ENCODE measurements around the gene SDCCAG8. TPM values are rescaled to one million over a fixed set of nuclear protein-coding genes. Genes with fewer than 3 reads are reported as not detected.

Gene SDCCAG8
- total RNA-seq, 2 donors from 2014 or later: 29.0 to 34.5 TPM

- H3K4me3 ChIP-seq: no peak overlapping the region
- no peaks in the 10 kb centered on the region for H3K9me3 ChIP-seq
- H3K4me1 ChIP-seq: no peaks in the 10 kb centered on the region
- no peaks in the 10 kb centered on the region for H3K27me3 ChIP-seq
- no peak for DNase-seq (ENCODE audit: low spot score)
- H3K36me3 ChIP-seq: peaks cover 18% of the 10 kb centered on the region
- TF ChIP-seq, protein P1, sequence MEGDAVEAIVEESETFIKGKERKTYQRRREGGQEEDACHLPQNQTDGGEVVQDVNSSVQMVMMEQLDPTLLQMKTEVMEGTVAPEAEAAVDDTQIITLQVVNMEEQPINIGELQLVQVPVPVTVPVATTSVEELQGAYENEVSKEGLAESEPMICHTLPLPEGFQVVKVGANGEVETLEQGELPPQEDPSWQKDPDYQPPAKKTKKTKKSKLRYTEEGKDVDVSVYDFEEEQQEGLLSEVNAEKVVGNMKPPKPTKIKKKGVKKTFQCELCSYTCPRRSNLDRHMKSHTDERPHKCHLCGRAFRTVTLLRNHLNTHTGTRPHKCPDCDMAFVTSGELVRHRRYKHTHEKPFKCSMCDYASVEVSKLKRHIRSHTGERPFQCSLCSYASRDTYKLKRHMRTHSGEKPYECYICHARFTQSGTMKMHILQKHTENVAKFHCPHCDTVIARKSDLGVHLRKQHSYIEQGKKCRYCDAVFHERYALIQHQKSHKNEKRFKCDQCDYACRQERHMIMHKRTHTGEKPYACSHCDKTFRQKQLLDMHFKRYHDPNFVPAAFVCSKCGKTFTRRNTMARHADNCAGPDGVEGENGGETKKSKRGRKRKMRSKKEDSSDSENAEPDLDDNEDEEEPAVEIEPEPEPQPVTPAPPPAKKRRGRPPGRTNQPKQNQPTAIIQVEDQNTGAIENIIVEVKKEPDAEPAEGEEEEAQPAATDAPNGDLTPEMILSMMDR (IDR thresholded peaks at IDR 0.05): no peak
- no peak overlapping the region for H3K27ac ChIP-seq
Measured at GRCh38 chr1:243379706-243380105, 123.9 kb downstream of the SDCCAG8 start.

DNA sequence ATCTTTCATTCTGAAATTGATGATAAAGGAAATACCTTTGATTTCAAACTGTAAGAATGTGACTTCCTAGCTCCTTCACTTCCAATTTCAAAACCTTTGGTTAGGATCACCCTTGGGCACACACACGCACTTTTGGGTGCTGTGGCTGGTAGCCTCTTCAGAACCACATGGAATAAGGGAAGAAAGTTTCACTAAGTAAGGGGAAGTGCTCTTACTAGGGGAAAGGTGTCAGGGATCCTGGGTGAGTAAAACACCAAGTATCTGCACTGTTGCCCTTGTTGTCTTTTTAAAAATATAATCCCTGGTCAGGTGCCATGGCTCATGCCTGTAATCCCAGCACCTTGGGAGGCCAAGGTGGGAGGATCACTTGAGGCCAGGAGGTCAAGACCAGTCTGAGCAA, 132.4 kb downstream of the SDCCAG8 start:
- no peaks in the 10 kb centered on the region for H3K27me3 ChIP-seq
- TF ChIP-seq, protein P1 (IDR thresholded peaks at IDR 0.05): no peak

DNA sequence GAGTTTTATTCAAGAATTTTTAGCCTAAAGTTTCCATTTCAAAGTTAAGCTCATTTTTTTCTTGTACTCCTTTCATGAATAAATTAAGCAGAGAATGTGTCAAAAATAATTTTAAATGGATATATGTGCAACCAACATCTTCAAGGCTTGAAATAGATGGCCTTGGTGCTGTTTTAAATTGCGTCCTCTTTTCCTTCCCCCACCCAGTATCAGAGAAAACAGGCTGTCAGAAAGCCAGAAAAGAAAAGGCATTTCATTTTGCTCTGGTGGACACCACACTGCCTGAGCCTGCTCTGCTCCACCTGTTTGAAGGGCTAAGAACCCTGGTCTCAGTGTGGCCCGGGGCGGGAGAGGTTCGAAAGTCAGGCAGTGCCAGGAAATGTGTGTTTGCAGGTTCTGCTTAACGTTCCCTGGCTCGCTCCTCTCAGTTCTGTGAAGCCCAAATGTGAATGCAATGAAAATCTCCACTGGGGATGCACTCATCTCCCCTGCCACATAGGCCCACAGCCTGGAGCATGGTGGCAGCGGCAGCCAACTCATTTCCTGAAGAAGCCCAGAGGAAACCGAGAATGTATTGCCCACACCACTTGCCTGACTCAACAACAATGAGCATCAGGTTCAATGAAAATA, 134.4 kb downstream of the SDCCAG8 start:
- Histone ChIP-seq H3K36me3 (no peaks in the 10 kb centered on the region), H3K4me3 (no peak overlapping the region), H3K27ac (no peak overlapping the region), H3K9me3 (no peaks in the 10 kb centered on the region), H3K4me1 (no peaks in the 10 kb centered on the region), H3K27me3 (no peaks in the 10 kb centered on the region)
- TF ChIP-seq, protein P1 (IDR thresholded peaks at IDR 0.05): no peak
- DNase-seq (ENCODE audit: low spot score): no peak

More for the DNA sequence above, 132.4 kb downstream of the SDCCAG8 start:
- H3K36me3 ChIP-seq: peaks cover 3% of the 10 kb centered on the region
- DNase-seq (ENCODE audit: low spot score): no peak
- H3K27ac ChIP-seq: no peak overlapping the region
- no peaks in the 10 kb centered on the region for H3K9me3 ChIP-seq
- no peak overlapping the region for H3K4me3 ChIP-seq
- H3K4me1 ChIP-seq: no peaks in the 10 kb centered on the region

DNA sequence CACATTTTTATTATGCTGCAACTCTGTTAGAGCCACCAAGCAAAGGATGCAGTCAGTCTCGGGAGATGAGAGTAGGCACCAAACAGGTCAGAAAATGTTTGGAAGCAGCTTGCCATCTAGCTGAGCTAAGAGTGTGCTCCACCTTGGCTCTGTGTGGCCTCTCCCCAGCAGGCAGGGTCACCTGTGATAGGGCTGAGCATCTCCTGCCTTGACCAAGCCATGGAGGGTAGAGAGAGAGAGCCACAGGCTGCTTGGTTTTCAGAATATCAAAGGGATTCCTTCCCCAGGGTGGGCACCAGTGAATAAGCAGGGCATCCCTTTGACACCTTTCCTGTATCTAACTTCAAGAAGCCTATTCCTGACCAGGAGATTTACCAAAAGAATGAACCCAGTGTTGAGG, 135.5 kb downstream of the SDCCAG8 start:
- TF ChIP-seq, protein P1 (IDR thresholded peaks at IDR 0.05): no peak
- H3K4me3 ChIP-seq: no peak overlapping the region
- no peaks in the 10 kb centered on the region for H3K9me3 ChIP-seq
- no peak for DNase-seq (ENCODE audit: low spot score)
- H3K27me3 ChIP-seq: no peaks in the 10 kb centered on the region
- no peaks in the 10 kb centered on the region for H3K36me3 ChIP-seq
- no peaks in the 10 kb centered on the region for H3K4me1 ChIP-seq
- no peak overlapping the region for H3K27ac ChIP-seq

- TF ChIP-seq, protein P1 (IDR thresholded peaks at IDR 0.05): no peak
- no peaks in the 10 kb centered on the region for H3K4me1 ChIP-seq
- DNase-seq (ENCODE audit: low spot score): no peak
- H3K9me3 ChIP-seq: no peaks in the 10 kb centered on the region
- H3K36me3 ChIP-seq: no peaks in the 10 kb centered on the region
- H3K27me3 ChIP-seq: no peaks in the 10 kb centered on the region
- H3K27ac ChIP-seq: no peak overlapping the region
- H3K4me3 ChIP-seq: no peak overlapping the region
Measured at GRCh38 chr1:243393096-243393495, 137.3 kb downstream of the SDCCAG8 start.

DNA sequence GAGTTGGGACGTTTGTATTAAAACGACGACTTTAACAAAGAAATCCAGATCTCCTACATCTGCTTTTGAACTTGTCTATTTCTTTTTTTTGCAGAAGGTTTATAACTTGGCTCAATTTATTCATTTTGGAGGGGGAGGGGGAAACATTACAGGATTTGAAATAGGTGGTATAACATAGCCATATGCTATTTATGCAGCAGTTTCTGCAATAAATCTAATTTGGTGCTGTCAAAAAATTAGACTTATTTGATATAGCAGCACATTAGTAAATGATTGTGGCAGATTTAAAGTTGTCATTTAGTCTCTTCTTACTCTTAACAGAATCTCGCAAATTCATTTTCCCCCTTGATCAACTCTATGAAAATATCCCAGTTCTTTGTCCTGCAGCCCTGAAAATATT, 138.2 kb downstream of the SDCCAG8 start:
- Histone ChIP-seq H3K9me3 (no peaks in the 10 kb centered on the region), H3K4me1 (no peaks in the 10 kb centered on the region), H3K36me3 (no peaks in the 10 kb centered on the region), H3K27me3 (no peaks in the 10 kb centered on the region), H3K4me3 (no peak overlapping the region), H3K27ac (no peak overlapping the region)
- TF ChIP-seq, protein P1 (IDR thresholded peaks at IDR 0.05): no peak
- no peak for DNase-seq (ENCODE audit: low spot score)
